CD4-positive, alpha-beta memory T cell (primary cell): ENCODE measurements around the gene FCER2. TPM values are rescaled to one million over a fixed set of nuclear protein-coding genes. Genes with fewer than 3 reads are reported as not detected.

Experiments
- CTCF ChIA-PET: fragments of 350-600 bp; sonication (Branson Sonifier 250); formaldehyde crosslinking; loops from one replicate; lab custom pipeline; 2021; ENCODE audit warnings: inconsistent platforms; ENCODE audit not compliant: partially characterized antibody; lab: Charles Lee
- POLR2A ChIA-PET: fragments of 350-600 bp; sonication (Branson Sonifier 250); formaldehyde crosslinking; loops from one replicate; lab custom pipeline; 2021; ENCODE audit not compliant: partially characterized antibody; lab: Charles Lee
- DNase-seq, 5 donors: peaks; one replicate each; pipeline versions ENCODE4 v3.0.0 to v3.0.0-alpha.2; 2020 to 2022; ENCODE audit warnings: mixed read lengths in 1 of 5
- H3K27ac ChIP-seq: one replicate; pipeline ENCODE4 v1.7.0; 2013; ENCODE audit warnings: low read depth, low read length
- H3K27me3 ChIP-seq: 2 replicates; pipeline ENCODE4 v1.7.0; 2013; ENCODE audit warnings: mild to moderate bottlenecking, low read length, moderate library complexity; ENCODE audit not compliant: insufficient read depth
- H3K36me3 ChIP-seq: 2 replicates; pipeline ENCODE4 v1.7.0; 2013; ENCODE audit warnings: mild to moderate bottlenecking, low read length, moderate library complexity; ENCODE audit not compliant: insufficient read depth
- H3K4me1 ChIP-seq: 2 replicates; pipeline ENCODE4 v1.7.0; 2013; ENCODE audit warnings: mild to moderate bottlenecking, low read length, moderate library complexity; ENCODE audit not compliant: insufficient read depth
- H3K4me3 ChIP-seq, 2 donors: one replicate each; pipeline ENCODE4 v1.7.0; 2013; ENCODE audit warnings: low read length in 2 of 2, mild to moderate bottlenecking in 1 of 2
- H3K9me3 ChIP-seq, 2 donors: one replicate each; pipeline ENCODE4 v1.7.0; 2013; ENCODE audit warnings: low read length in 2 of 2, control low read depth in 1 of 2; ENCODE audit not compliant: control insufficient read depth in 1 of 2
- H3K27ac Mint-ChIP-seq, 7 donors: one replicate each; pipeline ENCODE4 v1.8.0; 2020 to 2021; ENCODE audit warnings: mixed read lengths in 7 of 7, mild to moderate bottlenecking in 6 of 7, inconsistent platforms in 3 of 7, moderate library complexity in 3 of 7
- H3K27me3 Mint-ChIP-seq, 2 donors: one replicate each; pipeline ENCODE4 v1.8.0; 2020 to 2021; ENCODE audit warnings: mixed read lengths in 2 of 2
- H3K36me3 Mint-ChIP-seq, 2 donors: one replicate each; pipeline ENCODE4 v1.8.0; 2020 to 2021; ENCODE audit warnings: mixed read lengths in 2 of 2, inconsistent platforms in 1 of 2, mild to moderate bottlenecking in 1 of 2
- H3K4me1 Mint-ChIP-seq, 4 donors: one replicate each; pipeline ENCODE4 v1.8.0; 2020 to 2021; ENCODE audit warnings: mixed read lengths in 4 of 4, mild to moderate bottlenecking in 1 of 4
- H3K4me3 Mint-ChIP-seq, 8 donors: one replicate each; pipeline ENCODE4 v1.8.0; 2020 to 2021; ENCODE audit warnings: mixed read lengths in 8 of 8, mild to moderate bottlenecking in 7 of 8, moderate library complexity in 6 of 8, inconsistent platforms in 3 of 8
- H3K9me3 Mint-ChIP-seq, 8 donors: one replicate each; pipeline ENCODE4 v1.8.0; 2020 to 2021; ENCODE audit warnings: mixed read lengths in 8 of 8, mild to moderate bottlenecking in 5 of 8, inconsistent platforms in 3 of 8, moderate library complexity in 1 of 8
- intact Hi-C: fragments of 100-400 bp; cut with micrococcal nuclease; formaldehyde crosslinking; loops from one replicate; pipeline ENCODE4 v1.15.1; 2023
- polyA plus RNA-seq, 2 donors: library from polyadenylated mRNA; unstranded; fragments of 300-500 nt; fragmentation: Illumina TruSeq; gene quantifications; one replicate each; pipeline ENCODE4 v1.2.3, GENCODE V29; 2021
- total RNA-seq, 2 experiments: library from RNA; stranded (reverse); gene quantifications; one replicate each; pipeline ENCODE4 v1.2.3, GENCODE V29; 2021

The FCER2 gene
- total and polyA plus RNA-seq, 4 experiments from 2014 or later: 0.93 TPM; not detected in 3

DNA sequence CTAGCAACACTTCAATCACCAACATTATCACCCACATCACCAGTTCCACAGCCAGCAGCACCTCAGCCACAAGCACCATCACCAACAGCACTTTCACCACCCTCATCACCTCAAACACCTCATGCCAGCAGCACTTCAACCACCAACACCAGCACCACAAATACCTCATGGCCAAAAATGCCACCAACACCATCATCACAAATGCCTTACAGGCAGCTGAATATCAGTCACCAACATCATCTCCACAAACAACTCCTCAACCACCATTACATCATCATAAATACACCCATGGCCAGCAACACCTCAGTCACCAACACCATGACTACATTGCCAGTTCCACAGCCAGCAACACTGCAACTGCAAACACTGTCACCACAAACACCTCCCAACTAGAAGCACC is 10.4 kb downstream of the FCER2 start:
- Histone ChIP-seq H3K36me3 (no peaks in the 10 kb centered on the region), H3K27me3 (no peaks in the 10 kb centered on the region), H3K9me3 (no peaks in the 10 kb centered on the region), H3K27ac (no peak overlapping the region), H3K4me3 (no peak overlapping the region), H3K4me1 (no peaks in the 10 kb centered on the region)
- intact Hi-C loops: no loop called here
- Mint-ChIP-seq H3K27ac (no peak overlapping the region), H3K9me3 (no peaks in the 10 kb centered on the region), H3K36me3 (no peaks in the 10 kb centered on the region), H3K4me1 (peaks cover 0 to 2% (median 0%) of the 10 kb centered on the region in 4 donors), H3K27me3 (peaks cover under 1% of the 10 kb centered on the region in 2 donors), H3K4me3 (no peak overlapping the region)
- DNase-seq: peak in 2 of 5 donors; percentile 24 to 26
- ChIA-PET POLR2A (no interaction called here), CTCF (interaction anchor here (0.6 kb wide), 1 partner anchor 183 kb away, joined by 3 read pairs; no protein-coding TSS in a partner anchor)

GRCh38 chr19:7690779-7691258 is 11.1 kb downstream of the FCER2 start:
- ChIA-PET POLR2A (no interaction called here), CTCF (interaction anchor here (0.6 kb wide), 1 partner anchor 182 kb away, joined by 3 read pairs; no protein-coding TSS in a partner anchor)
- Histone ChIP-seq H3K9me3 (no peaks in the 10 kb centered on the region), H3K4me1 (no peaks in the 10 kb centered on the region), H3K4me3 (no peak overlapping the region), H3K36me3 (no peaks in the 10 kb centered on the region), H3K27ac (no peak overlapping the region), H3K27me3 (no peaks in the 10 kb centered on the region)
- intact Hi-C loops: no loop called here
- DNase-seq: no peak
- no peaks in the 10 kb centered on the region for H3K9me3 Mint-ChIP-seq
- no peak overlapping the region for H3K27ac Mint-ChIP-seq
- no peaks in the 10 kb centered on the region for H3K27me3 Mint-ChIP-seq
- no peaks in the 10 kb centered on the region for H3K36me3 Mint-ChIP-seq
- H3K4me1 Mint-ChIP-seq: peaks cover 0 to 2% (median 0%) of the 10 kb centered on the region in 4 donors
- H3K4me3 Mint-ChIP-seq: no peak overlapping the region

DNA sequence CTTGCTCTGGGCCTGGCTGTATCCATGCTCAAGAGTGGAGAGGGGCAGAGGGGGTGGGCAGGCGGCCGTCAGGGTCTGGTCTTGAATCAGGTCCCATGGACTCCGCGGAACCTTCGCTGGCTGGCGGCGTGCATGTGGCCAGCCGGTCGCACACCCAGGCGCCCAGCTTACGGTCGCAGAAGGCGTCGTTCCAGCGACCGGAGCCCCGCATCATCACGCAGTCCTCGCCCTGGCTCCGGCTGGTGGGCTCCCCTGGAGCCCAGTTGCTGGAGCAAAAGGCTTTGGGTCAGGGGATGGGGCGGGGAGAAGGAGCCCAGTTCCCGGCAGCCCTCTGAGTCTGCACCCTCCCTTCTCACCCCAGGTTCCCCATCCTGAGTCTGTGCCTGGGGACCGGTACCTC is 12.8 kb downstream of the FCER2 start:
- CTCF ChIA-PET: no interaction called here

DNA sequence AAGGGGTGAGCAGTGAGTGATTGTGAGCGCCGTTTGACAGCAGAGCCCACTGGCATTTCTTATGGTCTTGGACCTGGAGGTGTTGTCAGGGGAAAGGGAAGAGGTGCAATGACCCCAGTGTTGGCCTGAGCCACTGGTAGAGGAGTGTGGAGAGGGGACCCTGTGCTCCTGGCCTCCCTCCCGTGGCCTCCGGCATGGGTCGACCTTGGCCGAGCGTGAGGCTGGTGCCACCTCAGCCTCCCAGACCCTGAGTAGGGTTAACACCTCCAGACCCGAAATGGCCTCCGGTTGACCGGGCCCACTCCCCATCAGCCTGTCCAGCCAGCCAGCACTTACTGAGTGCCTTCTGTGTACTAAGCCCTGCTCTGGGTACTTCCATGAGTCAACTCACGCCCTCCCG is 14.8 kb downstream of the FCER2 start:
- Histone ChIP-seq H3K4me3 (no peak overlapping the region), H3K27ac (no peak overlapping the region), H3K36me3 (peaks cover 6% of the 10 kb centered on the region), H3K27me3 (no peaks in the 10 kb centered on the region), H3K9me3 (no peaks in the 10 kb centered on the region), H3K4me1 (peaks cover under 1% of the 10 kb centered on the region)
- ChIA-PET POLR2A (no interaction called here), CTCF (interaction anchor here (1.3 kb wide), 1 partner anchor 112 kb away, joined by 4 read pairs; no protein-coding TSS in a partner anchor)
- H3K4me3 Mint-ChIP-seq: no peak overlapping the region
- peaks cover 1 to 10% (median 4%) of the 10 kb centered on the region in 4 donors for H3K4me1 Mint-ChIP-seq
- H3K36me3 Mint-ChIP-seq: peaks cover 9 to 13% of the 10 kb centered on the region in 2 donors
- H3K9me3 Mint-ChIP-seq: no peaks in the 10 kb centered on the region
- peak overlapping the region in 1 of 7 donors; percentile 8 for H3K27ac Mint-ChIP-seq
- no peak for DNase-seq
- H3K27me3 Mint-ChIP-seq: no peaks in the 10 kb centered on the region
- intact Hi-C loops: no loop called here

More for the DNA sequence above, 12.8 kb downstream of the FCER2 start:
- no peaks in the 10 kb centered on the region for H3K9me3 Mint-ChIP-seq
- peaks cover 2 to 5% (median 3%) of the 10 kb centered on the region in 4 donors for H3K4me1 Mint-ChIP-seq
- Histone ChIP-seq H3K9me3 (no peaks in the 10 kb centered on the region), H3K27ac (no peak overlapping the region), H3K4me3 (no peak overlapping the region), H3K27me3 (no peaks in the 10 kb centered on the region), H3K36me3 (no peaks in the 10 kb centered on the region), H3K4me1 (no peaks in the 10 kb centered on the region)
- POLR2A ChIA-PET: no interaction called here
- no peak for DNase-seq
- intact Hi-C loops: no loop called here
- H3K4me3 Mint-ChIP-seq: no peak overlapping the region
- no peaks in the 10 kb centered on the region for H3K27me3 Mint-ChIP-seq
- no peak overlapping the region for H3K27ac Mint-ChIP-seq
- H3K36me3 Mint-ChIP-seq: peaks cover 4% of the 10 kb centered on the region in 2 donors

GRCh38 chr19:7685546-7686445 is 16.1 kb downstream of the FCER2 start:
- Mint-ChIP-seq H3K4me3 (peak overlapping the region in 2 of 8 donors; percentile 32 to 57), H3K4me1 (peaks cover 5 to 17% (median 10%) of the 10 kb centered on the region in 4 donors), H3K36me3 (peaks cover 9 to 20% of the 10 kb centered on the region in 2 donors), H3K9me3 (no peaks in the 10 kb centered on the region), H3K27ac (peak overlapping the region in 4 of 7 donors; percentile 42 to 70 (median 54)), H3K27me3 (no peaks in the 10 kb centered on the region)
- H3K4me3 ChIP-seq: no peak overlapping the region
- no peaks in the 10 kb centered on the region for H3K27me3 ChIP-seq
- peaks cover 6% of the 10 kb centered on the region for H3K36me3 ChIP-seq
- ChIA-PET CTCF (interaction anchor here (0.9 to 1.3 kb wide), 2 partner anchors 17 to 113 kb away, joined by 3 to 4 read pairs; no protein-coding TSS in a partner anchor), POLR2A (no interaction called here)
- H3K4me1 ChIP-seq: peaks cover 11% of the 10 kb centered on the region
- intact Hi-C loops: no loop called here
- no peak for DNase-seq
- H3K9me3 ChIP-seq: no peaks in the 10 kb centered on the region
- H3K27ac ChIP-seq: no peak overlapping the region

DNA sequence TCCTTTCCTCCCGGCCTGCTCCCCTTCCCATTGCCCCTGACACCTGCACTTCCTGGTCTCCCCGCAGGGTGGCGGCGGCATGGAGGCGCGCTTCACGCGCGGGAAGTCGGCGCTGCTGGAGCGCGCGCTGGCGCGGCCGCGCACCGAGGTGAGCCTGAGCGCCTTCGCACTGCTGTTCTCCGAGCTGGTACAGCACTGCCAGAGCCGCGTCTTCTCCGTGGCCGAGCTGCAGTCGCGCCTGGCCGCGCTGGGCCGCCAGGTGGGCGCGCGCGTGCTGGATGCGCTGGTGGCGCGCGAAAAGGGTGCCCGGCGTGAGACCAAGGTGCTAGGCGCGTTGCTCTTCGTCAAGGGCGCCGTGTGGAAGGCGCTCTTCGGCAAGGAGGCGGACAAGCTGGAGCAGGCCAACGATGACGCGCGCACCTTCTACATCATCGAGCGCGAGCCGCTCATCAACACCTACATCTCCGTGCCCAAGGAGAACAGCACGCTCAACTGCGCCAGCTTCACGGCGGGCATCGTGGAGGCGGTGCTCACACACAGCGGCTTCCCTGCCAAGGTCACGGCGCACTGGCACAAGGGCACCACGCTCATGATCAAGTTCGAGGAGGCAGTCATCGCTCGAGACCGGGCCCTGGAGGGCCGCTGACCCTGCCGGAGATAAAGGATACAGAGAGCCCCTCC is 19.6 kb downstream of the FCER2 start:
- CTCF ChIA-PET: interaction anchor here (0.7 to 3.0 kb wide), 2 partner anchors 114 to 117 kb away, joined by 6 to 21 read pairs; no protein-coding TSS in a partner anchor
- peak overlapping the region in 1 of 2 donors; percentile 88 for H3K4me3 ChIP-seq
- POLR2A ChIA-PET: interaction anchor here (2.0 to 2.1 kb wide), 2 partner anchors 52 to 117 kb away, joined by 10 to 14 read pairs; partner anchors contain the start of genes PET100 and XAB2
- Mint-ChIP-seq H3K4me3 (peak overlapping the region in 4 of 8 donors; percentile 88 to 96 (median 92)), H3K9me3 (no peaks in the 10 kb centered on the region), H3K27ac (peak overlapping the region in 3 of 7 donors; percentile 24 to 96 (median 95)), H3K4me1 (peaks cover 12 to 43% (median 27%) of the 10 kb centered on the region in 4 donors), H3K36me3 (peaks cover 9 to 20% of the 10 kb centered on the region in 2 donors), H3K27me3 (peaks cover 4 to 12% of the 10 kb centered on the region in 2 donors)
- H3K36me3 ChIP-seq: peaks cover 6% of the 10 kb centered on the region
- peaks cover 29% of the 10 kb centered on the region for H3K4me1 ChIP-seq
- intact Hi-C loops: no loop called here
- no peaks in the 10 kb centered on the region for H3K27me3 ChIP-seq
- peak overlapping the region; percentile 82 for H3K27ac ChIP-seq
- no peaks in the 10 kb centered on the region for H3K9me3 ChIP-seq
- DNase-seq: no peak
